ENCODE data around the gene USP11. TPM values are rescaled to one million over a fixed set of nuclear protein-coding genes. Genes with fewer than 3 reads are reported as not detected.

The USP11 gene
- total RNA-seq, 1 experiment from 2014 or later: 61.2 TPM

DNA sequence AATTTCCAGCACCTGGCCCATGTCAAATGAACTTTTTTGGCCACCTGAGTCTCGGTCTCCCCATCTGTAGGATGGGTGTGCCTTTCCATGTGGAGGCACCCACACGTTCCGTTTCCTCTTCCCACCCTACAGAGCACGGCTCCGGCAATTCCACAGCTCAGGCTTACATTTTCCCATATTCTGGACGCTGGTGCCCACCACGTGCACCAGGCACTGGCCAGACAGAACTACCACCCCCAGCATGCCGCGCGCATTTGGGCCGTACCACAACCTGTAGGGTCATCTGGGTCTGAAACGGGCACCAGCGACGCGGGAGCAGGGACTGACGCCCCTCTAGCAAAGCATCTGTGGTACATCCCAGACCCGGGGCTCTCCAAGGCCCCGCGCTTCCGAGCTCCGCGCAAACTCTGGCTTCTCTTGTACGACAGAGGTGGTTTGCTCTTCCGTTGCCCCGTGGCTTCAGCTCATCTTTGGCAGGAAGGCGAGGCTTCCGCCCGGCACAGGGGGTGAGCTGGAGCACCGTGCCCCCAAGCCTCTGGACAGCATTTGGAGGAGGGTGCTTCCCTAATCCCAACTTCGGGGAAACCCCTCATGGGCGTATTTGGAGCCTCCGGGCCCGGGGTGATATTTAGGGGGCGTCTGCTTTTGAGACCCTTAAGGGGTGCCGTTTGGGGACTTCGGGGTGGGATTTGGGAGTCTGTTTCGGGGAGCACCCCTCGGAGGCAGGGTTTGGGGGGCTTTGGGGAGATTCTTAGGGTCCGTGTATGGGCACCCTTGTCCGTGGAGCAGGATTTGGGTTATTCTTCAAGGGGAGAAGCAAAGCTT is 42.2 kb upstream of the USP11 start:
- CTCF ChIA-PET: interaction anchor here (0.9 to 1.6 kb wide), 3 partner anchors 27 to 333 kb away, joined by 3 to 7 read pairs (median 5); no protein-coding TSS in a partner anchor
- Histone ChIP-seq H3K9me3 (no peaks in the 10 kb centered on the region), H3K36me3 (ENCODE audit: control insufficient read depth, insufficient read depth, low read length) (no peaks in the 10 kb centered on the region), H3K4me1 (0 out of 2 replicates have a peak, but pooled peaks cover 3% of the 10 kb centered on the region), H3K27me3 (replicated peaks; ENCODE audit: control insufficient read depth, insufficient read depth, low read length) (no peaks in the 10 kb centered on the region), H3K4me3 (ENCODE audit: low read depth, low read length) (peak overlapping the region; percentile 68)
- TF ChIP-seq, protein P1, sequence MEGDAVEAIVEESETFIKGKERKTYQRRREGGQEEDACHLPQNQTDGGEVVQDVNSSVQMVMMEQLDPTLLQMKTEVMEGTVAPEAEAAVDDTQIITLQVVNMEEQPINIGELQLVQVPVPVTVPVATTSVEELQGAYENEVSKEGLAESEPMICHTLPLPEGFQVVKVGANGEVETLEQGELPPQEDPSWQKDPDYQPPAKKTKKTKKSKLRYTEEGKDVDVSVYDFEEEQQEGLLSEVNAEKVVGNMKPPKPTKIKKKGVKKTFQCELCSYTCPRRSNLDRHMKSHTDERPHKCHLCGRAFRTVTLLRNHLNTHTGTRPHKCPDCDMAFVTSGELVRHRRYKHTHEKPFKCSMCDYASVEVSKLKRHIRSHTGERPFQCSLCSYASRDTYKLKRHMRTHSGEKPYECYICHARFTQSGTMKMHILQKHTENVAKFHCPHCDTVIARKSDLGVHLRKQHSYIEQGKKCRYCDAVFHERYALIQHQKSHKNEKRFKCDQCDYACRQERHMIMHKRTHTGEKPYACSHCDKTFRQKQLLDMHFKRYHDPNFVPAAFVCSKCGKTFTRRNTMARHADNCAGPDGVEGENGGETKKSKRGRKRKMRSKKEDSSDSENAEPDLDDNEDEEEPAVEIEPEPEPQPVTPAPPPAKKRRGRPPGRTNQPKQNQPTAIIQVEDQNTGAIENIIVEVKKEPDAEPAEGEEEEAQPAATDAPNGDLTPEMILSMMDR (IDR thresholded peaks at IDR 0.05; ENCODE audit: insufficient read depth in 1 of 2, low read depth in 1 of 2, low read length in 1 of 2, severe bottlenecking in 1 of 2, unreplicated experiment in 1 of 2): no peak
- Mint-ChIP-seq H3K27me3 (ENCODE audit: insufficient read depth, unreplicated experiment) (no peaks in the 10 kb centered on the region), H3K4me1 (ENCODE audit: low read depth, unreplicated experiment) (peaks cover 2% of the 10 kb centered on the region), H3K27ac (ENCODE audit: unreplicated experiment) (peak overlapping the region; percentile 92), H3K9me3 (ENCODE audit: unreplicated experiment) (no peaks in the 10 kb centered on the region), H3K4me3 (ENCODE audit: unreplicated experiment) (peak overlapping the region; percentile 88), H3K36me3 (ENCODE audit: insufficient read depth, unreplicated experiment) (peaks cover 37% of the 10 kb centered on the region)
- peak; percentile 90 to 95 for DNase-seq
- POLR2A ChIA-PET: interaction anchor here (0.9 to 1.3 kb wide), 3 partner anchors 27 to 46 kb away, joined by 3 to 8 read pairs (median 5); partner anchors contain the start of genes NDUFB11 and RBM10
- intact Hi-C loops (cut with micrococcal nuclease; ENCODE audit: unreplicated experiment): loop anchor here (5.0 to 10.0 kb wide), 2 partner anchors 292 to 454 kb away; partner anchors contain the start of gene ZNF41
- no TSS peak for BruUV-seq (replicated peaks)

DNA sequence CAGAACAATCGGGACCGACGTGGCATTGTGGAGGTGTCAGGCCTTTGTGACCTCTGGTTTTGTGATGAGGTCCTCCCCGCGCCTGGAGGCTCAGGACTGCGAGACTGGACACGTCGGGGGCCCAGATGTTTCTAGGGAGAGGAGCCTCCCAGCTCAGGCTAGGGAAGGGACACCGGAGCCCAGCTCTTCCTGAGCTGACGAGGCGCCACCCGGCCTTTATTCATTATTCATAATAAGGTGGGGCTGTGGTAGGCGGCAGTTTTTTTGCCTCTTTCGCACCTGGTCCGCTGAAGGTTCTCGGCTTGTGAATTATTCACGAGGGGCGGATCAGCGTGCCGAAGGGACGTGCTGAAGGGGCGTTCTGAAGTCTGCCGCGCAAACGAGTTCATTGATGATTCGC is 41.5 kb upstream of the USP11 start:
- no TSS peak for BruUV-seq (replicated peaks)
- Mint-ChIP-seq H3K4me3 (ENCODE audit: unreplicated experiment) (peak overlapping the region; percentile 88), H3K4me1 (ENCODE audit: low read depth, unreplicated experiment) (peaks cover 8% of the 10 kb centered on the region), H3K9me3 (ENCODE audit: unreplicated experiment) (no peaks in the 10 kb centered on the region), H3K27ac (ENCODE audit: unreplicated experiment) (peak overlapping the region; percentile 92), H3K27me3 (ENCODE audit: insufficient read depth, unreplicated experiment) (no peaks in the 10 kb centered on the region), H3K36me3 (ENCODE audit: insufficient read depth, unreplicated experiment) (peaks cover 38% of the 10 kb centered on the region)
- ChIA-PET CTCF (interaction anchor here (0.9 to 1.6 kb wide), 3 partner anchors 26 to 332 kb away, joined by 3 to 7 read pairs (median 5); no protein-coding TSS in a partner anchor), POLR2A (interaction anchor here (1.0 kb wide), 1 partner anchor 42 kb away, joined by 3 read pairs; no protein-coding TSS in a partner anchor)
- 0 out of 2 replicates have a peak, but pooled peaks cover 3% of the 10 kb centered on the region for H3K4me1 ChIP-seq
- H3K36me3 ChIP-seq (ENCODE audit: control insufficient read depth, insufficient read depth, low read length): no peaks in the 10 kb centered on the region
- peak; percentile 27 to 45 for DNase-seq
- TF ChIP-seq, protein P1 (IDR thresholded peaks at IDR 0.05; ENCODE audit: insufficient read depth in 1 of 2, low read depth in 1 of 2, low read length in 1 of 2, severe bottlenecking in 1 of 2, unreplicated experiment in 1 of 2): no peak
- H3K9me3 ChIP-seq: no peaks in the 10 kb centered on the region
- intact Hi-C loops (cut with micrococcal nuclease; ENCODE audit: unreplicated experiment): loop anchor here (5.0 to 10.0 kb wide), 2 partner anchors 291 to 453 kb away; partner anchors contain the start of gene ZNF41
- peak overlapping the region; percentile 68 for H3K4me3 ChIP-seq (ENCODE audit: low read depth, low read length)
- no peaks in the 10 kb centered on the region for H3K27me3 ChIP-seq (replicated peaks; ENCODE audit: control insufficient read depth, insufficient read depth, low read length)

DNA sequence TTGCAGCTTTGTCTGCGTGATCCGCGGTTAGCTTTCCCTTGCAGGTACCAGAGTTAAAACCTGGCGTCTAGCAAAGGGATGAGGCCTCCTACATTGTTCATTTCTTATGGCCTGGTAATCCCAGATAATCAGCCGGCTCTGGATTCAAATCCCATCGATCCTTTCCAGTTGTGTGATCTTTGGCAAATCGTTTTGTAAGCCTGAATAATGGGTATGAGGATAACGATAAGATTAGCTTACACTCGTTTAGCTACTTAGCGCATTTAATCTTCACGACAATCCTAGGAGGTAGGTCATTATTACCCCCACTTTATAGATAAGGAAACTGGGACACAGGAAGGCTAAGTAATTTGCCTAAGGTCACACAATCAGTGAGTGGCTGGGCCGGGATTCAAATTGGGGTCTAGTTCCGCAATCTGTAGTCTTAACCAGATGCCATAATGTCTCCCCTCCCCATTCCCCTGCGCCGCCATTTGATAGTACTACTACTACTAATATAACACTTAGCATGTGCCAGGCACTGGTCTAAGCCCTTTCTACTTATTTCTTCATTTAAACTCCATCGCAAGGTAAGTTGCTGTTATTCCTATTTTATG is 40.9 kb upstream of the USP11 start:
- Mint-ChIP-seq H3K36me3 (ENCODE audit: insufficient read depth, unreplicated experiment) (peaks cover 37% of the 10 kb centered on the region), H3K27ac (ENCODE audit: unreplicated experiment) (peak overlapping the region; percentile 92), H3K9me3 (ENCODE audit: unreplicated experiment) (no peaks in the 10 kb centered on the region), H3K27me3 (ENCODE audit: insufficient read depth, unreplicated experiment) (no peaks in the 10 kb centered on the region), H3K4me1 (ENCODE audit: low read depth, unreplicated experiment) (peaks cover 9% of the 10 kb centered on the region), H3K4me3 (ENCODE audit: unreplicated experiment) (peak overlapping the region; percentile 88)
- no peaks in the 10 kb centered on the region for H3K9me3 ChIP-seq
- BruUV-seq (replicated peaks): no TSS peak
- DNase-seq: no peak
- TF ChIP-seq, protein P1 (IDR thresholded peaks at IDR 0.05; ENCODE audit: insufficient read depth in 1 of 2, low read depth in 1 of 2, low read length in 1 of 2, severe bottlenecking in 1 of 2, unreplicated experiment in 1 of 2): no peak
- peaks cover 3% of the 10 kb centered on the region; the same call in 1 of the 2 replicates for H3K4me1 ChIP-seq
- ChIA-PET POLR2A (no interaction called here), CTCF (interaction anchor here (0.9 to 1.6 kb wide), 2 partner anchors 26 to 331 kb away, joined by 3 to 7 read pairs; no protein-coding TSS in a partner anchor)
- intact Hi-C loops (cut with micrococcal nuclease; ENCODE audit: unreplicated experiment): loop anchor here (5.0 to 10.0 kb wide), 2 partner anchors 290 to 453 kb away; partner anchors contain the start of gene ZNF41
- H3K36me3 ChIP-seq (ENCODE audit: control insufficient read depth, insufficient read depth, low read length): no peaks in the 10 kb centered on the region
- H3K4me3 ChIP-seq (ENCODE audit: low read depth, low read length): peak overlapping the region; percentile 68
- H3K27me3 ChIP-seq (replicated peaks; ENCODE audit: control insufficient read depth, insufficient read depth, low read length): no peaks in the 10 kb centered on the region

Measured in Caco-2 (cell line).